NCI-H2196 (cell line): Measurements from ENCODE around the gene UNC5CL.
A peak's percentile ranks its signal among the peaks of the same experiment; 100 is the strongest.
"Not testable (repeated sequence)": the region's sequence is repeated elsewhere in the genome, so short reads cannot be mapped to it uniquely, and the experiment has no call there.

Experiments used
- DNase-seq: peaks from one replicate; lab custom pipeline; 2025; ENCODE audit not compliant: unreplicated experiment; lab: John Stamatoyannopoulos, UW

The UNC5CL gene

DNA sequence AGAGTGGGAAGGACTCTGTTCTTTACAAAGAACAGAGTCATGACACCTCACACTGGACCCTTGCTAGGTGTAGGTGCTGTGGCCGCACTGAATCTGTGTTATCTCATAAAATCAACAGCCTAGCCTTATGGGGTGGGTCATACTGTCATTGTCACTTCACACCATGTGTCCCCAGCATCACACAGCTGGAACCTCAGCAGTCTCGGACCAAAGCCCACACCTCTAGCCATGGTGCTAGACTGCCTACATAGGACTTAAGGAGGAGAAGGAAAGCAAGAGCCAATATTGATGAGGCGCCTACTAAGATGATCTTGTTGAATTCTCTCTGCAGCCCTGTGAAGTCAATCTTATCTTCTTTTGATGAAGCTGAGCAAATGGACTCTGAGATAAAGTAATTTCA is 31.0 kb downstream of the UNC5CL start:
- DNase-seq, result no peak

- not testable (repeated sequence) for DNase-seq
Measured at GRCh38 chr6:41006980-41007379, 32.0 kb downstream of the UNC5CL start.

GRCh38 chr6:41006217-41006616 is 32.8 kb downstream of the UNC5CL start:
- DNase-seq, result peak; percentile 13

DNA sequence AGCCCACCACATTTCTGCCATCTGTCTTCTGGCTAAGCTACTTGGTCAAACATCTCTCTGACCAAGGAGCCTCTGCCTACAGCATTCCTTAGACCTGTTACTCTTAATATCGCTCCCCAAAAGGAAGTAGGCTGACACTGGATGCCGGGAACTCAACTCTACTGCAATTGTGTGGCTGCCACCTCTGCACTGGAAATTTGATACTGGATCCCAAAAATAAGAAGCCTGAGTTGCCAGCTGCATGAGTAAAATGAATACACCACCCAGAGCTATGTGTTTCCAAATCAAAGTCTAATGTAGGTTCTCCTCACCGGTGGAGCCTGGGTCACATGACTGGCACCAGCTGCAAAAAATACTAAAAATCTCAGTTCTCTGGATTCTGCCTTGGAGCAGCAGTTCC is 36.9 kb downstream of the UNC5CL start:
- no peak for DNase-seq

GRCh38 chr6:41000248-41000647 is 38.8 kb downstream of the UNC5CL start:
- DNase-seq, result no peak

GRCh38 chr6:40999569-40999968 is 39.5 kb downstream of the UNC5CL start:
- peak; percentile 14 for DNase-seq

- DNase-seq, result no peak
Measured at GRCh38 chr6:40998661-40999060, 40.4 kb downstream of the UNC5CL start.

DNA sequence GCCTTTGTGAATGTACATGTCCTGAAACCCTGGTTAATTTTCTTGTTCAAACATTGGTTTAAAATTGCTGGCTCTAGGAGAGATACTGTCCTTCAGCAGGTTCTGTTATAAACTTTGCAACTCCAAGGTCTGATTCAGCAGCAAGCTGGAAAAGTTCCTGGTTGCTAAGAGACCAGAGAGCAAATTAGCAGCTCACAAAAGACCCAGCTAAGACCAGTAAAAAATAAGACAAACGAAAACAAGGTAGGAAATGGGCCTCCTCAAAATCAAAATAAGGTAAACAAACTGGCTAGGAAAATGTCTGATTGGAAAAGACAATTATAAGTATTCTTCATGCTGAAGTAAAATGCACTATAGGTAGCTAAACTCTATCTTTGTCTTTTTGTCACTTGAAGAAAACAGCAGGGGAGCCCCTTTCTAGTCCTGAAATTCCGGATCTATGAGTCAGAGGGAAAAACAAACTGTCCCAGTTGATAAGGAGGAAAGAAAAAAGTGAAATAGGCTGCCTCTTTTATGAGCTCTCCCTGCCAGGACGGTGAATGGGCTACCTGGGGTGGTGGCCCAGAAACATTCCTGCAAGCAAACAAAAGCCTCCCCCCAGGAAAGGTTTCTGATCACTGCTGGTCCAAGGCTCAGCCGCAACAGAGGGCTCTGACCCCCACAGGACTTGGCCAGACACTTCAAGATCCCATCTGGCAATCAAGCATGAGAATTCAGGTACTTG is 41.6 kb downstream of the UNC5CL start:
- DNase-seq, result peak; percentile 23

DNA sequence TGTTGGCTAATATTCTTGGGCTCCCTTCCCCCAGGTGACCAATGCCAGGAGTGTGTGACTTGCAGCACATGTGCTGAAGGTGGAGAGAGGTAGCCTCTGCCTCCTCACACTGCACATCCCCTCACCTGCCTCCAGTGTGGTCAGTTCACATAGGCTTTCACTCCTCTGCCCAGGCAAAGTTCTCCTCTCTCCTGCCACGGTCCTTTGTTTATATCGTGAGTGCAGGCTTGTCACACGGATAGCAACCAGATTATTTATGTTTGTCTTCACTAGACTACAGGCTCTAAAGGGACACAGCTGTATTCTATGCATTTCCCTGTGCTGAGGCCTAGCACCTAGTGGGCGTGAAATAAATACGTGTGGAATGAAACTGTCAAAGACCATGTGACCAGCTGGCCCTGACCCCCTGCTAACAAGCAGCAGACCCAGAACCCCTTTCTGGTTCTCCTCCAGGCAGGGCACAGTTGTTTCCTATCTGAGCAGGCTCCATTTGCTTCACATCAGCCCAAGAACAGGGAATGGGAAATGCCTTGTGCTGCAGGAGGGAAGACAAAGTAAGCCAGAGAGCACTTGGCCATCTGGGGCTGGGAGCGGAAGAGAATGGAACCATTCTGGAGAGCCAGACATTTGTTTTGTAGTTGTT is 42.3 kb downstream of the UNC5CL start:
- DNase-seq, result no peak

DNA sequence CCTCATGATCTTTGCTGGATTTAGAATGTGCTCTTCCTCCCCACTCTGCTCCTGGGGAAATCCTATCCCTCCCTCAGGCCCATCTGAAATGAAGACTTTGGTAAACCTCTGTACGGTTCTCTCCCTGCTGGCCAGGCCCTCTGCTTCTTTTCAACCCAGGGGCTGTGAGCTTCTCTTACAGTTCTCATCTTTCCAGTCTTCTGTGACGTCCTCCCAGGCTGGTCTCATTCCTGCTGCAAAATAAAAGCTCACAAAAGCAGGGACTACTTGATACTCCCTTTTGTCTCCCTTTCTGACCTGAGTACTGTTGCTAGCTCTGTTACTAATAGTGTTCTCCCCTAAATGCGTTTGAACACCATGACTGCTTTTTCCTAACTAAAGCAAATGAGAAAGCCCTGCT is 46.3 kb downstream of the UNC5CL start:
- DNase-seq, result no peak

DNA sequence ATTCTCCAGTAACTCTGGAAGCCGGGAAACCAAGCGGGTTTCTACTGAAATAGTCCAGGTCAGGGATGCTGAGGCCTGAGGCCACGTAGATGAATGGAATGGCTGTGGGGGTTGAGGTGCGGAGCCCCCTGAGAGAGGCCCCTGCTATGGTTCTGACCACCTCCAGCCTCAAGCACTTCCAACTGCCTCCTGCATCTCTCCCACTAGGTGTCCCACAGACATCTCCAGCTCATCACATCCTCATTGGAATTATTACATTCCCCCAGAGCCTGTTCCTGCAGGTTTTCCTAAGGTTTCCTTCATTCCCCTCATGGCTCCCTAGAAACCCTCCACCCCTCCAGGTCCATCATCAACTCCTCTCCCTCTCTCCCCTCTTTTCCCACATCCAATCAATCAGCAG is 48.7 kb downstream of the UNC5CL start:
- no peak for DNase-seq

DNA sequence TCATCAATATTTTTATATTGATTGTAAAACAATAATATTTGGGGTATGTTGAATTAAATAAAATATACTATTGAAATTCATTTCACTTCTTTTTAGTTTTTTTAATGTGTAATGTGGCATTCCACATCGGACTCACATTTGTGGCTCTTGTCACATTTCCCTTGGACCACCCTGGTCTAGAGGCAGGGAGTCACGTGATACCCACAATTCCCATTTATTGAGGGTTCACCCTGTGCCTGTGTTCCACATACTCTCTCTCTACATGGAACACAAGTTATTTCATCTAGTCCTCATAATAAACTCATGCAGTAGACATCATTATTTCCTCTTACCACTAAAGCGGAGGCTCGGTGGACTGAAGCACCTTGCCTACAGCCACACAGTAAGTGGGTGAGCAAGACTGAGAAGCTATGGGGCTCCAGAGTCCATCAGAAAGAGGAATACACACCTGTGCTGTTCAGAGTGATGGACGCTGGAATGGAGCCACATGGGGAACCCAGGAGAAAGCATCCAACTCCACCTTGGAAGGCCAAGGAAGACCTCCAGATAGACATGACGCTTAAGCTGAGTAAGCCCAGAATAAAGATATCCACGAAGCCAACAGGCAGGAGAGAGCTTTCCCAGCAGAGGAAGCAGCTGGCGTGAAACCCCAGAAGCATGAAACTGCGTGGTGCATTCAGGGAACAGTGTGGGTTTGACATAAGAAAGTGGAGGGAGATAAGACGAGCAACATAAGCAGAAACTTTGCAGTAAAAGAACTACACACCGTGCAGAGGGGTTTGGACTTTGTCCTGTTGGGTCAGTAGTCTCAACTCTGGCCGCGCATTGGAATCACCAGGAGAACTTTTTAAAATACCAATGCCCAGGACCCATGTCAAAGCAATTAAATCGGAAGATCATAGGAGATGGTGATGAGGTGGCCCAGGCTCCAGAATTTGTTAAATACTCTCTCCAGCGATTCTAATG is 49.5 kb downstream of the UNC5CL start:
- no peak for DNase-seq

GRCh38 chr6:40988634-40989033 is 50.4 kb downstream of the UNC5CL start:
- DNase-seq, result no peak

GRCh38 chr6:40986921-40987819 is 51.9 kb downstream of the UNC5CL start:
- DNase-seq, result no peak

DNA sequence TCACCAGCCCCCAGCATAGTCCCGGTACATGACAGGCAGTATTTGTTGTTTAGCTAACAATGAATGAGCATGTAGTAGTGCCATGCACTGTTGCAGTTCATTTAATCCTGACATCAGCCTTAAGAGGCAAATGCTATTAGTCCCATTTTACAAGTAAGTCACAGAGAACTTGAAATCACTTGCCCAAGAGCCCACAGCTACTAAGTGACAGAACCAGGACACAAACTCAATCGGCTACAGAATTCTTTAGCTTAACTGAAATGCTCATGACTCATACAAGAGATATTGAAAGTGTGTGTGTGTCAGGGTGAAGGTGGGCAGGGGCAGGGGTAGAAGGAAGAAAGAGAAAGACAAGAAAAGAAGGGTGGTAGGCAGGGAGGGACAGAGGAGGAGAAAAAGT is 52.7 kb downstream of the UNC5CL start:
- no peak for DNase-seq

- no peak for DNase-seq
Measured at GRCh38 chr6:40983752-40984151, 55.3 kb downstream of the UNC5CL start.

DNA sequence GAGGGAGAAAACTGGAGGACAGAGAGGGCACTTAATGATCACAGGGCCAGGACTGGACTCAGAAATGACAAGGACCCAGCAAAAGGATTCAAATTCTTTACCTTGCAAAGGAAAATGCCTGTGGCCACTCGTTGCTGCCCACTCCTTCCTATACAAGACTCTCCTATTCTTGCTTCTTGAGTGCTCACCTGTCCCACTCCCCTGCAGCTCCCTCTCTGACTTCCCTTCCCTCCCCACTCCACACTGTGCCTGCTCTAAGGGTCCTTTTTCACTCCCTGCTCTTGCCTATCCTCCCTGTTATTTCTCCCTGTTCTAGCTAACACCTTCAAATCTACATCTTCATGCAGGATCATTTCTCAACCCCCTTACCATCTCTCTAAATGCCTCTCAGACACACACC is 56.1 kb downstream of the UNC5CL start:
- no peak for DNase-seq

- no peak for DNase-seq
Measured at GRCh38 chr6:40978687-40979289, 60.2 kb downstream of the UNC5CL start.

GRCh38 chr6:40977695-40978094 is 61.3 kb downstream of the UNC5CL start:
- DNase-seq, result no peak

DNA sequence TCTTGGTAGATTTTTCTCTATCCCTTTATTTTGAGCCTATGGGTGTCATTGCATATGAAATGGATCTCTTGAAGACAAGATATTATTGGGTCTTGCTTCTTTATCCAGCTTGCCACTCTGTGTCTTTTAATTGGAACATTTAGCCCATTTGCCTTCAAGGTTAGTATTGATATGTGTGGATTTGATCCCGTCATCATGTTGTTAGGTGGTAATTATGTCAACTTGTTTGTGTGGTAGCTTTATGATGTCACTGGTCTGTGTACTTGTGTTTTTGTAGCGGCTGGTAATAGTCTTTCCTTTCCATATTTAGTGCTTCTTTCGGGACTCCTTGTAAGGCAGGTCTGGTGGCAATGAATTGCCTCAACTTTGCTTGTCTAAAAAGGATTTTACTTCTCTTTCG is 61.9 kb downstream of the UNC5CL start:
- DNase-seq, result no peak
